HG03439 (cell line): ENCODE results near the gene NAPB.

Source experiments
- ATAC-seq: cut with Tn5 transposase; IDR thresholded peaks from one replicate; pipeline ENCODE4 v1.9.1; 2021; ENCODE audit warnings: mild to moderate bottlenecking, moderate library complexity; ENCODE audit not compliant: unreplicated experiment

NAPB gene

GRCh38 chr20:23369072-23369823 lies 52.0 kb downstream of the NAPB start:
- ATAC-seq: no peak

DNA sequence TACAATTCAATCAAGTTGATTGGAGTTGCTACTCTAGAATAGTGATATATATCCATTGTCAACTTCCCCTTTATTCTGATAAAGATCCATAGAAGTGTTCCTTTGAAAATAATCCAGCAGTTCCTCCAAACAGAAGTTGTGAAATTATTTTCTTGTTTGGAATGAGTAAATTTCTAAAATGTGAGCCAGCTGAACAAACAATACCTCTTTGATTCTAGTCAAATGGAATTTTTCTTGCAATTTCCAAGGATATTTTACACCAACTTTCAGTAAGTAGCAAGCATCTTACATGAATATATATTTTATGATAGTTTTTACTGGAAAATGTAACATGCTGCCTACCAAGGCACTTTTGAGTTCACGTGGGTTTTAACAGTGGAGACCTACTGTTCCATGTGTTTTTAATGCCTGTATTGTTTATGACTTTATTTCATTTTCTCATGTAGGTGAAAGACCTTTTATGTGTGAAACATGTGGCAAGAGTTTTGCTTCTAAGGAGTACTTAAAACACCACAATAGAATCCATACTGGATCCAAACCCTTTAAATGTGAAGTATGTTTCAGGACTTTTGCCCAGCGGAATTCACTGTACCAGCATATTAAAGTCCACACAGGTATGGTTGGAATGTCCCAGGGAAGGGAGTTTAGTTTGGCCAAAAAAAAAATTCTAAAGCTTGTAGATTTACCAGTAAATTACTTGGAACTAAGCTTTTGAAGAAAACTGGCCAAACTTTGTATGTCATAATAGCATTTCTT lies 52.8 kb downstream of the NAPB start:
- no peak for ATAC-seq

GRCh38 chr20:23367770-23368169 lies 53.5 kb downstream of the NAPB start:
- ATAC-seq: no peak

DNA sequence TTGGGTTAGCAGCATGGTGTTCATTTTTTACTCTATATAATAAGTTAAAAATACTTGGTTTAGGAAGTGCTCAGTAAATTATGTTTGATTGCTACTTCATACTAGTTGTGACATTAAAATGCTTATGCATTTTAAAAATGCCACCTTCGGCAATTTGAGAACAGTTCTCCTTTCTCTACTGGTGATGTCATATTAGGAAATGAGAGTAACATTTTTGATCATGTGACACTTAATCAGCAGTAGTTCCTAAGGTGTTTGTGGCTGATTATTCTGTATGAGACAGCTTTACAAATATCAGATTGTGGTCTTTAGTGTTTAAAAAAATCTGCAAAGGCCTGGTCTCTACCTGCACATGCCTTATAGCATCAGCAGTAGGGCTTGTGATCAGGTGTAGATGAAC lies 54.9 kb downstream of the NAPB start:
- ATAC-seq: no peak

DNA sequence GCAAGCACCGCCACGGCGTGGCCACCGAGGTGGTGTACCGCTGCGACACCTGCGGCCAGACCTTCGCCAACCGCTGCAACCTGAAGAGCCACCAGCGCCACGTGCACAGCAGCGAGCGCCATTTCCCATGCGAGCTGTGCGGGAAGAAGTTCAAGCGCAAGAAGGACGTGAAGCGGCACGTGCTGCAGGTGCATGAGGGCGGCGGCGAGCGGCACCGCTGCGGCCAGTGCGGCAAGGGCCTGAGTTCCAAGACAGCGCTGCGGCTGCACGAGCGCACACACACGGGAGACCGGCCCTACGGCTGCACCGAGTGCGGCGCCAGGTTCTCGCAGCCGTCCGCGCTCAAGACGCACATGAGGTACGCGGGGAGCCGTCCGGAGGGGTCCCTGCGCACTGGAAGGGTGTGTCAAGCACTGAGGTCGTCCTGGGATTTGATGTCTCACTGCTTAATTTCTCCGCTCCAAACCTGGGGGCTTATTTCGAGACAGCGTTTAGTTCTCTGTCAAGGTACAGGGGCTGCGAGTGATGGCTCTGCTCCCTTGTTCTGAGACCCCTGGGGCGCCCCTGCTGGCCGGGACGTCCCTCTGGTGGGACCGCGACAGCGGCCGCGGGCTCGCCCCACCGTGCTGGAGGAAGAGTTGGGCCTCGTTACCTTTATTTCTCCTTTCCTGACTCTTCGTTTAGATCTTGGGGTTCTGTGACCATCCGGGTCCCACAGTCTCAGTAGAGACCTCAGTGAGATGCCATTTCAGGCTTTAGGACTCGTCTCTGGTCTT lies 55.7 kb downstream of the NAPB start:
- no peak for ATAC-seq

- no peak for ATAC-seq
These were observed 58.0 kb downstream of the NAPB start for GRCh38 chr20:23363257-23363649.

DNA sequence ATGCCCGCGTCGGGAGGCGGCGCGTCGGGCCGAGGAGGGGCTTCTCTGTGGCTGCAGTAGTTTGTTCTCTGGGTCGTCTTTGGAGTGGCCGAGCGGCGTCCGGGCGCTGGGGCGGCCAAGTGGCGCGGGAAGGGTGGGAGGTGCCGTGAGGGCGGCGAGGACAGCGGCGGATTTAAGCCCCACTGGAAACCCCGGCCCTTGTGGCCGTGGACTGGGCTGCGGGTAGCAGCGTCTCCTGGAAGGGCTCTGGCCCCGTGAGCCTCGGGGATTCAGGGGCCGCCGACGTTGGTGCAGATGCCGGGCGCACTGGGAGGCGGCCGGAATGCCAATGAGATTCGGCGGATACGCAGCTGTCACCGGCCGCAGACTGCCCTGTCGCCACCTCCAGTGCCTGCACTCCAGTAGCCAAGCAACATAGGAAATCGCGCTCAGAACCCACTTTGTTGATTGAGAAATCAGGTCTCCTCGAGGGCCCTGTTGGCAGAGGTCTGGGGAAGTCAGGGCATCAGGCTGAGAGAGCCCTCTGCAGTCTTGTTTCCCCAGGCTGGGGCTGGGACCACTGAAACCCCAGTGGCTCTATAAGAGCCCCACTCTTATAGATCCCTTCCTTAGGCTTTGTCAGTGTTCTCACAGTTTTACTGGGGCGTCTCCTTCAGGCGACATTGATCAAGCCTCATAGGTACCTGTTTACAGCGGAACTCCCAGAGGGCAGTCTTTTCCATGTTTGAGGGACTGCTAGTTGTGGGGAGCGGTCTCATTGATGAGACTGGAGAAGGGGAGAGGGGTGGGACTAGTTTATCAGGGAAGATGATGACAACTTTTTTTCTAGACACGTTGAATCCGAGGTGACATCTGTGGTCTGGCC lies 58.7 kb downstream of the NAPB start:
- ATAC-seq: peak; percentile 9

DNA sequence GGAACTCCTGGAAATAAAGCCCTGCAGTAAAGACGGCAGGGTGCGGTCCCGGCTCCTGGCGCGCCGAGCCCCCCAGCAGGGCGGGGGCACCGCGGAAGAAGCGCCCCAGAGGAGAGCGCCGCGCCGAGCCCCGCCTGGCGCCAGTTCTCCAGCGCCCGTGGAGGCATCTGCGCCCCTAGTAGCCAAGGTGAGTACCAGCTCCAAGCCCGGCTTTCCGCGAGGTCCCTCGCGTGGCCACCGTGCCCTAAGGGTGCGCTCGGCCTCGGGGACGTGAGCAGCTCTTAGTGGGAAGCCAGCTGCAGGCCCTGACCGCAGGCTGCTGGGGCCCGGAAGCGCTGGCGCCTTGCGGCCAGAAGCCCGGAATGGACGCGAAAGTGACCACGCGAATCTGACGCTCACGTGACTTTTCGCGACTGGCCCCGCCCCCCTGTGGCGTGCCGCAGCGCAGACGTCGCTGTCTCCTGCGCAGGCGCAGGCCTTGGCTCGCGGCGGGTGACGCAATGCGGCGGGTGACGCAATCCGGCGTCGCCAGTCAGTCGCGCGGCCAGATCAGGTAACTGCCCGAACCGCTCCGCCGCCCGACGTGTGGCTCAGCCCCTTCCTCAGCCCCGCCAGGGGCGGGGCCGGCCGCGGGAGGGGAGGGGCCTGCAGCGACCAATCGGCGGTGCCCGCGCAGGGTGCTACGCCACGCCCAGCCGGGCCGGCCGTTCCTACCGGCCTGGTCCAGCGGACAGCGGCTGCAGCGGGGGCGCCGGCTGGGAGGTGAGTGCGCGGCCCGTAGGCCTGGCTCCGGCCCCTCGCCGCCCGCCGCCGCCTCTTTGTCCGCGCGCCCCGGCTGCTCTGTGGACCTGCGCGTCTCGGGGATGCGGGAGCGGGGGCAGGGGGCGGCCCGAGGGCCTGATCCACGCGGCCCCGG lies 59.6 kb downstream of the NAPB start, which contains the start of gene GZF1:
Gene GZF1, plus strand, starts transcription at position 707 of the 916 bp plus-strand sequence. CDS start 2,202 bp downstream, outside the sequence.
- ATAC-seq: peak; percentile 65

DNA sequence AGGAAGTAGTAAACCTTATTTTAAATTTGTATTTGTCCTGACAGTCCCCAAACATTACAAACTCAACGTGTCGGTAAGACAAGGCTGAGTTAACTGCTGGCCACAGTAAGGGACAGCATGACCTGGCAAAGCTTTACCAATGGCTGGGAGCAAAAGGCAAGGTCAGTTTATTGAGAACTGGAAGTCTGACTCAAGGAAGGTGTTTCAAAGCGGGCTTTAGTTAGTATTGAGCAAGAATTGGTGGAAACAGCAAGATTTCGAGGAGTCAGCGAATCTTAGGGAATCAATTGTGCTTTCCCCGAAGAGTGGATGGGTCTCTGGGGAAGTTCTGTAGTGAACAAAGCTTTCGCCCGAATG lies 60.2 kb downstream of the NAPB start:
- no peak for ATAC-seq

DNA sequence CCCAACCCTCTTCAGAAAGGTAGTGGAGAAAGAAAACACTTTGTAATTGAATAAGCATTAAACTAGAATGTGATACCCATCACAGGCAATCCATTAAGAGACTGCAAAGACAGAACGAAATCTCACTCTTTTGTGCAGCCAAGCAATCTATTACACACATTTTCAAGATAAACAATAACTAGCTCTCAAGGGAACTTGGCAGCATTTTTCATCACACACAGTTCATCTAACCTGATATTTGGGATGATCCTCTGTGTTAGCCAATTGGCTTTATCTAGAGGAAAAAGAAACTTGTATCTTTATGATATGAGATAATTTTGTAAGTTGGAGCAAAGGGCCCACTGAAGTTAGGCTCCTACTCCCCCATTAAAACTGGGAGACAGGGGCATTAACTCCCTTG lies 60.8 kb downstream of the NAPB start:
- ATAC-seq: no peak

GRCh38 chr20:23358923-23359593 lies 62.2 kb downstream of the NAPB start:
- ATAC-seq: no peak

- ATAC-seq: no peak
These were observed 62.8 kb downstream of the NAPB start for GRCh38 chr20:23358563-23358906.

- ATAC-seq: peak; percentile 69
These were observed 63.3 kb downstream of the NAPB start for GRCh38 chr20:23357767-23358562.

- no peak for ATAC-seq
These were observed 65.1 kb downstream of the NAPB start for GRCh38 chr20:23356203-23356602.

- peak; percentile 20 for ATAC-seq
These were observed 70.1 kb downstream of the NAPB start for GRCh38 chr20:23350904-23351838.

GRCh38 chr20:23350196-23350903 lies 70.9 kb downstream of the NAPB start, which contains the start of gene NXT1:
Gene NXT1 (plus strand): TSS chr20:23350791. CDS start chr20:23354042, 3,251 bp downstream.
- ATAC-seq: peak; percentile 89
